ENCODE data around the gene CEP350. TPM values are rescaled to one million over a fixed set of nuclear protein-coding genes. Genes with fewer than 3 reads are reported as not detected.

Gene CEP350
- total and polyA plus RNA-seq, 2 of the 13 experiments (the other 11 are each of a cell fraction or from before 2014, with no cell fraction given) = 7.6 to 35.9 TPM

DNA sequence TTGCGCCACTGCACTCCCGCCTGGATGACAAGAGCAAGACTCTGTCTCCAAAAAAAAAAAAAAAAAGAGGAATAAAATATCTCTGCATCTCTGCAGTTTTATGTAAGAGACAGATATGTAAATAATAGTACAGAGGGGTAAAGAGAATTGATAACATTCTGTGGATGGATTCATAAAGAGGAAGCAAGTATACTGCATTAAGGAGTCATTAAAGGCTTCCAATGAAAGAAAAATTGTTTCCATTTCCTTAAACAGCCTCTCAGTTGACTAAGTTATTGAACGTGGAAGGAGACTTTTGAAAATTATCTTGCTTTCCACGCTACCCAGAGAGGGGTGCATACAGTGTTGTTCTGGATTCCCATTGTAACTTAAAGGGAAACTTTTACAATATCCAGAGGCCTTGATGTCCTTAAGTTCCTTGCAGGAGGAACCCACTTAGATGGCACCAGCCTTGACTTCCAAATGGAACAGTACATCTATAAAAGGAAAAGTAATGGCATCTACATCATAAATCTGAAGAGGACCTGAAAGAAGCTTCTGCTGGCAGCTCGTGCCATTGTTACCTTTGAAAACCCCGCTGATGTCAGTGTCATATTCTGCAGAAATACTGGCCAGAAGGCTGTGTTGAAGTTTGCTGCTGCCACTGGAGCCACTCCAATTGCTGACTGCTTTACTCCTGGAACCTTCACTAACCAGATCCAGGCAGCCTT lies 13.8 kb downstream of the CEP350 start:
- H3K27ac ChIP-seq (ENCODE audit: extremely low read length, insufficient read depth, low read length) = no peak overlapping the region
- TF ChIP-seq, protein P1, sequence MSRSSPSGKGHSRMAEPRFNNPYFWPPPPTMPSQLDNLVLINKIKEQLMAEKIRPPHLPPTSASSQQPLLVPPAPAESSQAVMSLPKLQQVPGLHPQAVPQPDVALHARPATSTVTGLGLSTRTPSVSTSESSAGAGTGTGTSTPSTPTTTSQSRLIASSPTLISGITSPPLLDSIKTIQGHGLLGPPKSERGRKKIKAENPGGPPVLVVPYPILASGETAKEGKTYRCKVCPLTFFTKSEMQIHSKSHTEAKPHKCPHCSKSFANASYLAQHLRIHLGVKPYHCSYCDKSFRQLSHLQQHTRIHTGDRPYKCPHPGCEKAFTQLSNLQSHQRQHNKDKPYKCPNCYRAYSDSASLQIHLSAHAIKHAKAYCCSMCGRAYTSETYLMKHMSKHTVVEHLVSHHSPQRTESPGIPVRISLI (CRISPR knock-in tag; IDR thresholded peaks at IDR 0.05; ENCODE audit: borderline replicate concordance) = no peak
- TF ChIP-seq NFATC3 (CRISPR knock-in tag; IDR thresholded peaks at IDR 0.05) (no peak), GABPB1 (CRISPR knock-in tag; IDR thresholded peaks at IDR 0.05) (no peak), FOXJ3 (CRISPR knock-in tag; IDR thresholded peaks at IDR 0.05; ENCODE audit: borderline replicate concordance) (no peak)
- TF ChIP-seq, protein P2, sequence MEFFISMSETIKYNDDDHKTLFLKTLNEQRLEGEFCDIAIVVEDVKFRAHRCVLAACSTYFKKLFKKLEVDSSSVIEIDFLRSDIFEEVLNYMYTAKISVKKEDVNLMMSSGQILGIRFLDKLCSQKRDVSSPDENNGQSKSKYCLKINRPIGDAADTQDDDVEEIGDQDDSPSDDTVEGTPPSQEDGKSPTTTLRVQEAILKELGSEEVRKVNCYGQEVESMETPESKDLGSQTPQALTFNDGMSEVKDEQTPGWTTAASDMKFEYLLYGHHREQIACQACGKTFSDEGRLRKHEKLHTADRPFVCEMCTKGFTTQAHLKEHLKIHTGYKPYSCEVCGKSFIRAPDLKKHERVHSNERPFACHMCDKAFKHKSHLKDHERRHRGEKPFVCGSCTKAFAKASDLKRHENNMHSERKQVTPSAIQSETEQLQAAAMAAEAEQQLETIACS (CRISPR knock-in tag; IDR thresholded peaks at IDR 0.05) = no peak
- no TSS peak for BruUV-seq (replicated peaks)
- peaks cover 82% of the 10 kb centered on the region for H3K79me2 ChIP-seq (ENCODE audit: insufficient read depth, low read length)
- in situ Hi-C loops (cut with HindIII; ENCODE audit: extremely low pct_ligation_motif_present, low pct_unique_long_range_greater_than_20kb) = no loop called here
- intact Hi-C loops (cut with micrococcal nuclease; ENCODE audit: unreplicated experiment) = no loop called here
- FAIRE-seq = no peak
- no peak for DNase-seq (ENCODE audit: low spot score)
- no peaks in the 10 kb centered on the region for H4K20me1 ChIP-seq (ENCODE audit: insufficient read depth, low read length)
- no peak overlapping the region for H3K4me2 ChIP-seq (ENCODE audit: low read depth, low read length)
- 96% methylated on average over 6 of the region's 6 CpGs for WGBS (ENCODE audit: low lambda C conversion rate)
- ChIA-PET CTCF (ENCODE audit: low intra/inter-chr PET ratio, low total read pairs) (no interaction called here), POLR2A (no interaction called here)
- H3K9ac ChIP-seq (ENCODE audit: insufficient read depth, low read depth, low read length) = no peak overlapping the region
- no peak overlapping the region for H2AFZ ChIP-seq (ENCODE audit: low read length)
- peaks cover 12% of the 10 kb centered on the region for H3K9me3 ChIP-seq (ENCODE audit: low read length)
- H3K27me3 ChIP-seq (ENCODE audit: control insufficient read depth in 1 of 2, insufficient read depth in 2 of 2, low read length in 2 of 2) = no peaks in the 10 kb centered on the region
- H3K4me1 ChIP-seq (ENCODE audit: insufficient read depth, low read length) = peaks cover 6% of the 10 kb centered on the region; the same call in 1 of the 2 replicates
- ATAC-seq = no peak
- peaks cover 0 to 10% of the 10 kb centered on the region in 2 experiments; a peak in 3 of 5 replicates for H3K36me3 ChIP-seq (replicated peaks in 1 of 2; ENCODE audit: control insufficient read depth in 1 of 2, insufficient read depth in 2 of 2, low read length in 2 of 2)
- H3K4me3 ChIP-seq (replicated peaks in 1 of 3; ENCODE audit: insufficient read depth in 1 of 3, low read depth in 2 of 3, low read length in 3 of 3) = no peak overlapping the region
